Peyer's patch (tissue), 4 donors: ENCODE data around the gene SLC66A3.

Experiments
- POLR2A ChIP-seq, 2 donors: fragments of 450-650 bp; IDR thresholded peaks; one replicate each; pipeline ENCODE4 v1.5.1; 2017; ENCODE audit warnings: antibody characterized with exemption in 2 of 2, mild to moderate bottlenecking in 2 of 2, moderate library complexity in 2 of 2
- TF ChIP-seq, protein P1 (sequence below), 6 experiments: fragments of 450-650 bp in 4 of 6; fragments of 200-600 bp in 2 of 6; sonication (generic) in 1 of 6; IDR thresholded peaks; one replicate each; pipeline ENCODE4 v1.5.1; 2017 to 2019; ENCODE audit warnings: antibody characterized with exemption in 6 of 6, mild to moderate bottlenecking in 3 of 6, moderate library complexity in 1 of 6

DNA sequence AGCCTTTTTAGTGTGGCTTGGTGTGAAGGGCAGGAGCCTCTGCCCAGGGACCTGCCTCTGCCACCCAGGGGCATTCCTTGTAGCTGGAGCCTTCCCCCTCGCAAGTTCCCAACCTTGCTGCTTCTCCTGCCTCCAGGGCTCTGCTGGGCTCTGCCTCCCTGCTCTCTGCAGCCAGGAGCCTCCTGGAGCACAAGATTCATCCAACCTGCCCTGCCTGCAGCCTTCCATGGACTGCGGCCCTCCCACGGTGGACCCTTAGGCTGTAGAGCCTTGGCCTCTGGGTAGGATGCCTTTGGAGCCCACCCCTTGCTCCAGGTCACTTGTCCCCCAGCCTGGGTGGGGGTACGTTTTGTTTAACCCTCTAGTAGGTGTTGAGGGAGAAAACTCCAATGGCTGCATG lies 2.5 kb downstream of the SLC66A3 start:
- TF ChIP-seq POLR2A (IDR thresholded peaks at IDR 0.05): no peak
- TF ChIP-seq, protein P1, sequence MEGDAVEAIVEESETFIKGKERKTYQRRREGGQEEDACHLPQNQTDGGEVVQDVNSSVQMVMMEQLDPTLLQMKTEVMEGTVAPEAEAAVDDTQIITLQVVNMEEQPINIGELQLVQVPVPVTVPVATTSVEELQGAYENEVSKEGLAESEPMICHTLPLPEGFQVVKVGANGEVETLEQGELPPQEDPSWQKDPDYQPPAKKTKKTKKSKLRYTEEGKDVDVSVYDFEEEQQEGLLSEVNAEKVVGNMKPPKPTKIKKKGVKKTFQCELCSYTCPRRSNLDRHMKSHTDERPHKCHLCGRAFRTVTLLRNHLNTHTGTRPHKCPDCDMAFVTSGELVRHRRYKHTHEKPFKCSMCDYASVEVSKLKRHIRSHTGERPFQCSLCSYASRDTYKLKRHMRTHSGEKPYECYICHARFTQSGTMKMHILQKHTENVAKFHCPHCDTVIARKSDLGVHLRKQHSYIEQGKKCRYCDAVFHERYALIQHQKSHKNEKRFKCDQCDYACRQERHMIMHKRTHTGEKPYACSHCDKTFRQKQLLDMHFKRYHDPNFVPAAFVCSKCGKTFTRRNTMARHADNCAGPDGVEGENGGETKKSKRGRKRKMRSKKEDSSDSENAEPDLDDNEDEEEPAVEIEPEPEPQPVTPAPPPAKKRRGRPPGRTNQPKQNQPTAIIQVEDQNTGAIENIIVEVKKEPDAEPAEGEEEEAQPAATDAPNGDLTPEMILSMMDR (IDR thresholded peaks at IDR 0.05): no peak
